ENCODE data around the gene CNTNAP4.

The CNTNAP4 gene

DNA sequence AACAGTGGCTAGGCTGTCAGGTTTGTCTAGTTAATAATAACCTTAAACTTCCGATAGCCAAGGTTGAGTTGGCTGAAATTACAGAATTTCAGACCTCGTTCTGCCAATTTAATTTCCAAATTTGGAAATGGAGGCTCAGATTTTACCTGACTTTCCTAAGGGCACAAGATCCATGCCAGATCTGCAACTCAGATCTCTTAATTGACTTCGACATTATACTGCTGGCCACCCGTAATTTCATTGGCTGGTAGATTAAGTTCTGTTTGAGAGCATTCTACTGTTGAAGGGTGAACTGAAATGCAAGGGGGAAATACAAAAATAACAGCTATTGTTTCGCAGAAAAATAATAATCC is 210.8 kb downstream of the CNTNAP4 start:
- H3K9me3 ChIP-seq (replicated peaks in 1 of 11), result 0 out of 22 replicates have a peak, but pooled peaks cover 0 to 5% (median 0%) of the 10 kb centered on the region in 11 experiments
- no peaks in the 10 kb centered on the region for H3K27me3 ChIP-seq
- H3K36me3 ChIP-seq, result no peaks in the 10 kb centered on the region
- H3K4me1 ChIP-seq, result peaks cover 0 to 2% (median 0%) of the 10 kb centered on the region in 10 experiments; a peak in 1 of 20 replicates
- no peaks in the 10 kb centered on the region for H4K20me1 ChIP-seq
- TF ChIP-seq Cebpa-rat (IDR thresholded peaks at IDR 0.05), result no peak
- H3K9ac ChIP-seq, result no peak overlapping the region
- no peak overlapping the region for H3K4me3 ChIP-seq
- H3K27ac ChIP-seq, result no peak overlapping the region
- H3K4me2 ChIP-seq, result no peak overlapping the region

DNA sequence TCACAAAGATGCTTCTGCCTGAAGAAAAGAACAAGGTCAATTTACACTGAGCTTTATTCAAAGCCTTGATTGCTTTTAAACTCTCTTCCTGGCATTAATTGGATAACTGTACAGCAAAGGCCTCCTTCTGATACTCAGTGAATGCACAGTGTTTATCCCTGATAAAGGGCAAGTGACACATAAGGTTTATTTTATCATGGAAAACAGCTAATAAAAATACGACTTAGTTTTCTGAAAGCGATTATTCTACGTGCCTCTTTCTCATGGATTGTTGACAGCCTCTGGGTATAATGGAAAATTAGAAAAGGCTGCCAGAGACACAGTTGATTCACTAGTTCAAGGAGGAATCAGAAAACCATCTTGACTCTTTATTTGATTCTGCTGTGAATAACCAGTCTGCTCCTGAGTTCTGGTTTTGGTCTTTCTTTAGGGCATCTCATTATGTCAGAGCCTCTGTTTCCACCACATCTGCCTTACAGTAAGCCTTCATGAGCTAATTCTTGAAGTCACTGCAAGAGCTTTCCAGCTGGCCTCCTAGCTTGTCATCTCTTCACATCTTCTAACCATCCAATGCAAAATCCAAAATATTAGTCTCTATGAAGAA is 212.9 kb downstream of the CNTNAP4 start:
- Histone ChIP-seq H3K9ac (no peak overlapping the region), H3K9me3 (replicated peaks in 1 of 11) (0 out of 22 replicates have a peak, but pooled peaks cover 0 to 5% (median 0%) of the 10 kb centered on the region in 11 experiments), H3K4me3 (no peak overlapping the region), H3K4me1 (peaks cover 0 to 4% (median 0%) of the 10 kb centered on the region in 10 experiments; a peak in 1 of 20 replicates), H3K4me2 (no peak overlapping the region), H3K27me3 (no peaks in the 10 kb centered on the region), H4K20me1 (no peaks in the 10 kb centered on the region), H3K27ac (no peak overlapping the region), H3K36me3 (no peaks in the 10 kb centered on the region)
- TF ChIP-seq Cebpa-rat (IDR thresholded peaks at IDR 0.05), result no peak

DNA sequence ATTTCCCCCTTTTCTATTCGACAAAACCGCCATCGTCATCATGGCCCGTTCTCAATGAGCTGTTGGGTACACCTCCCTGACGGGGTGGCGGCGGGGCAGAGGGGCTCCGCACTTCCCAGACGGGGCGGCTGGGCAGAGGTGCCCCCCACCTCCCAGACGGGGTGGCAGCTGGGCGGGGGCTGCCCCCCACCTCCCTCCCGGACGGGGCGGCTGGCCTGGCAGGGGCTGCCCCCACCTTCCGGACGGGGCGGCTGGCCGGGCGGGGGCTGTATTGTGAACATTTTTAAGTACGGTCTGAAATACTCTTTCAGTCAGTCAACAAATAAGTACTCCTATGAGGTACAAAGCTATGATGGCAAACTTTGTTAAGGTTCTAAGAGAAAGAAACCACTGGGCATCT is 222.8 kb downstream of the CNTNAP4 start:
- H3K4me2 ChIP-seq, result no peak overlapping the region
- no peaks in the 10 kb centered on the region for H3K4me1 ChIP-seq
- H3K27me3 ChIP-seq, result no peaks in the 10 kb centered on the region
- TF ChIP-seq Cebpa-rat (IDR thresholded peaks at IDR 0.05), result no peak
- H3K4me3 ChIP-seq, result no peak overlapping the region
- no peaks in the 10 kb centered on the region for H3K9me3 ChIP-seq (replicated peaks in 1 of 11)
- H3K9ac ChIP-seq, result no peak overlapping the region
- H4K20me1 ChIP-seq, result no peaks in the 10 kb centered on the region
- H3K36me3 ChIP-seq, result no peaks in the 10 kb centered on the region
- no peak overlapping the region for H3K27ac ChIP-seq

DNA sequence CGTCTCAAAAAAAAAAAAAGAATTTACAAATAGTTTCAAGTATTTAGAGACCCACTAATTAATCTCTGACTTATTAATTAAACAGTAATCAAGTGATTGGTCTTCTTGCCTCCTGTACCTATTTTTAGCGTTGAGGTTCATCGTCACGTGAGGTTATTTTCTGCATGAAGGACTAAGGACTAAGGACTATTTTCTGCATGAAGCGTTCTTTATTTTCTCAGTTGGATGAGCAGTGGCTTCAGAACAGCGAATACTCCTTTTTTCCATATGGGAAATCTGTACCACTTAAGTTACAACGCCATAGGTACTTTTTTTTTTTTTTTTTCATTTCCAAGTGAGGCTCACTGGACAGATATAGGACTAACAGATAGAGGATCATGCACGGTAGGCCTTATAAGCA is 224.9 kb downstream of the CNTNAP4 start:
- Histone ChIP-seq H3K27me3 (no peaks in the 10 kb centered on the region), H3K4me1 (no peaks in the 10 kb centered on the region)

DNA sequence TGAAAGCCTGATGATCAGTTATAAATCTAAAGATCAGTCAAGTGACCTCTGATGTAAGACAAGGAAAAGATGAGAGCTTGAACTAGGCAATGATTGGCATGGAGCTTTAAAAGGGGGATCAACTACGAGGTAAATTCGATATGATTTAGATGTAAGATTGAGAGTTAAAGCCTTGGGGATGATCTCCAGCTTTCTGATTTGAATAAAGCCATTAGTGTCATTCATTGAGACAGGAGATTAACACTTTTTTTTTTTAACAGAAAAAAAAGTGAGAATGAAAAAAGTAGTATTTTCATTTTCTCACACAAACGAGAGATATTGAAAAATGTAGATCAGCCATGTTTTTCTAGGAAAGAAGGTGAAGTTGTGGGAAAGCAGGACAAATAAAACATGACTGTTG is 225.4 kb downstream of the CNTNAP4 start:
- no peaks in the 10 kb centered on the region for H3K36me3 ChIP-seq
- H4K20me1 ChIP-seq, result no peaks in the 10 kb centered on the region
- H3K27ac ChIP-seq, result no peak overlapping the region
- H3K4me3 ChIP-seq, result no peak overlapping the region
- H3K27me3 ChIP-seq, result no peaks in the 10 kb centered on the region
- no peak overlapping the region for H3K4me2 ChIP-seq
- TF ChIP-seq Cebpa-rat (IDR thresholded peaks at IDR 0.05), result no peak
- no peak overlapping the region for H3K9ac ChIP-seq
- H3K4me1 ChIP-seq, result no peaks in the 10 kb centered on the region
- no peaks in the 10 kb centered on the region for H3K9me3 ChIP-seq (replicated peaks in 1 of 11)

More for the DNA sequence above, 224.9 kb downstream of the CNTNAP4 start:
- no peak for TF ChIP-seq Cebpa-rat (IDR thresholded peaks at IDR 0.05)
- Histone ChIP-seq H4K20me1 (no peaks in the 10 kb centered on the region), H3K9ac (no peak overlapping the region), H3K4me3 (no peak overlapping the region), H3K36me3 (no peaks in the 10 kb centered on the region), H3K27ac (no peak overlapping the region), H3K9me3 (replicated peaks in 1 of 11) (no peaks in the 10 kb centered on the region), H3K4me2 (no peak overlapping the region)

DNA sequence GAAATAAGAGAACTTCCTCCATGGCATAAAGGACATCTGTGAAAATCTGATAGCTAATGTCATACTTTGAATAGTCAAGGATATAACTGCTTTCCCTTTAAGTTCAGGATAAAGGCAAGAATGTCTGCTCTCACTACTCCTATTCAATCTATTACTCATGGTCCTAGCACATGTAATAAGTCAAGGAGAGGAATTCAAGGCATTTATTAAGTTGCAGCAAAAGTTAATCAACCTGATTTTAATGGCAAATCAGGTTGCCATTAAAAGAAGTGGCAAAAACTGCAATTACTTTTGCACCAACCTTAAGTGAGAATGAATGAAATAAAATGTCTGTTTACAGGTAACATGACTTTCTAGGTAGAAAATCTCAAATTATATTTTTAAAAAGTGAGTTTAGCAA is 225.9 kb downstream of the CNTNAP4 start:
- no peak for TF ChIP-seq Cebpa-rat (IDR thresholded peaks at IDR 0.05)
- Histone ChIP-seq H3K27ac (no peak overlapping the region), H3K27me3 (no peaks in the 10 kb centered on the region), H3K36me3 (no peaks in the 10 kb centered on the region), H3K4me1 (no peaks in the 10 kb centered on the region), H3K4me3 (no peak overlapping the region), H3K9ac (no peak overlapping the region), H4K20me1 (no peaks in the 10 kb centered on the region), H3K4me2 (no peak overlapping the region), H3K9me3 (replicated peaks in 1 of 11) (no peaks in the 10 kb centered on the region)

DNA sequence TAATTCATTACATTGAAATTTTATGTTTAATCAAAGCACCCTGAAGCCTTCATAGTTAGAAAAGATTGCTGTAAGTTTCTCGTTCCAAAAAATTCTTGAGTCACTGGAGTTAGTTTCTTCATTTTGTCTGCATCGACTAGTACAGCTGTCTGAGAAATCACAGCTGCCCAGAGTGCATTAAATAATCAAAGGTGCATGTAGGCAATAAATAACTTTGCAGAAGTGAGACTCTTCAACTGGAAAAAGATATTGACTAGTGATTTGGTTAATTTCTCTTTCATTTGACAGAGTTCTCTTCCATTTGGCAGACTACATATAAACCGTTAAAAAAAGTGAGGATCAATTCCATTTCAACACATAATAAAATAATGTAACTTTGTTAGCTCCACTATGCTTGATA is 234.0 kb downstream of the CNTNAP4 start:
- Histone ChIP-seq H3K4me2 (no peak overlapping the region), H3K4me1 (peaks cover 0 to 9% (median 0%) of the 10 kb centered on the region in 10 experiments; a peak in 1 of 20 replicates), H3K27ac (no peak overlapping the region), H3K9ac (no peak overlapping the region), H4K20me1 (no peaks in the 10 kb centered on the region), H3K4me3 (no peak overlapping the region), H3K27me3 (no peaks in the 10 kb centered on the region), H3K36me3 (no peaks in the 10 kb centered on the region), H3K9me3 (replicated peaks in 1 of 11) (no peaks in the 10 kb centered on the region)
- no peak for TF ChIP-seq Cebpa-rat (IDR thresholded peaks at IDR 0.05)

DNA sequence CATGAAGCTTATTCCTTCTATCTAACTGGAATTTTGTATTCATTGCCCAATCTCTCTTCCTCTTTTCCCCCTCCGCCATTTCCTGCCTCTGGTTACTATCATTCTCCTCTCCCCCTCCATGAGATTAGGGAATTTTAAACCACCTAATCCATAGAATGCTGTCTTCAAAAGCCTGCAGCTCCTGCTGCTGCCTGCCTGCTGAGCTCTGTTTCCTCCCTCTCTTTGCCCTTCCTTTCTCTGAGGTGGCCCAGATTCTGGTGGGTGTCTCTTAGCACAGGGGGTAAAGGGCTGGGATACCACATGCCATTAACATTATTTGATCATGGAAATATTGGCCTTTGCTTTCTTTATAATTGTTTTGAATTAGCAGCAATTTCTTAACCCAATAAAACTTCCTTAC is 241.6 kb downstream of the CNTNAP4 start:
- no peak overlapping the region for H3K9ac ChIP-seq
- no peak overlapping the region for H3K27ac ChIP-seq
- TF ChIP-seq Cebpa-rat (IDR thresholded peaks at IDR 0.05), result no peak
- H3K9me3 ChIP-seq (replicated peaks in 1 of 11), result no peaks in the 10 kb centered on the region
- no peak overlapping the region for H3K4me2 ChIP-seq
- H3K36me3 ChIP-seq, result no peaks in the 10 kb centered on the region
- H3K27me3 ChIP-seq, result no peaks in the 10 kb centered on the region
- H3K4me1 ChIP-seq, result no peaks in the 10 kb centered on the region
- H4K20me1 ChIP-seq, result no peaks in the 10 kb centered on the region
- no peak overlapping the region for H3K4me3 ChIP-seq

DNA sequence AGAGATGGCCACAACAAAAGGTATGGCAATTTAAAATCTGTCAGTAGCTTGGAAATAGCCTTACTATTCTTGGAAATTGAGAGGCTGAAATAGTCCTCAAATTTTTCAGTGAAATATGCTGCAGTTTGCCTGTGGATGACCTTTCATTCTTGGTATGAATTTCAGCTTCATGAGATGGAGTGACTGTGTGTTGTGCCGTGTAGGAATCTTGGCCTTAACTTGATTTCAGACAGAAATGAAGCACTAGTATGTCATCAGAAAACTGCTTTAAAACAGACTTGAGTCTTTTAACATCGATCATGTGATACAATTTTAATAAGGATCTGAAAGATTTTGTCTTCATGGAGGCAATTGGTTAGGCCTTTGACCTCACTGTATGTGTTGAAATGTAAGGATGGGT is 247.2 kb downstream of the CNTNAP4 start:
- H3K27ac ChIP-seq, result no peak overlapping the region
- H3K36me3 ChIP-seq, result no peaks in the 10 kb centered on the region
- TF ChIP-seq Cebpa-rat (IDR thresholded peaks at IDR 0.05), result no peak
- H3K9me3 ChIP-seq (replicated peaks in 1 of 11), result no peaks in the 10 kb centered on the region
- no peaks in the 10 kb centered on the region for H4K20me1 ChIP-seq
- H3K4me3 ChIP-seq, result no peak overlapping the region
- no peaks in the 10 kb centered on the region for H3K4me1 ChIP-seq
- no peak overlapping the region for H3K9ac ChIP-seq
- no peaks in the 10 kb centered on the region for H3K27me3 ChIP-seq
- no peak overlapping the region for H3K4me2 ChIP-seq

DNA sequence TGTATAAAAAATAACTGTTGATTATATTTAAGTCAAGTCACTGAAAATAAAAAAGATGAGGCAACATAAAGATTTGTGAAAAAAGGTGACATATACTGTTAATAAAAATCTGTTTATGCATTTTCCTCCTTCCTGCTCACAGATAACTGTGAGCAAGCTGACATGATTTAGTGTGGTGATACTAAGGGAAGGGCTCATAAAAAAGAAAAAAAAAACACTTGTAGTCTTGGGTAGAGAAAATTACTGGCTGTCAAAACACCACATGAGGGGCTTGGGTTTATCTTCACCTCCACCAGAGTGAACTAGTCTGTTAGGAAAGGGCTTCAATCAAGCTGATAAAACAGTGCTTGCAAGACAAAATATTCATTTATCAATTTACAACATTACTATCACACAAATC is 247.6 kb downstream of the CNTNAP4 start:
- Histone ChIP-seq H3K27me3 (no peaks in the 10 kb centered on the region), H4K20me1 (no peaks in the 10 kb centered on the region), H3K36me3 (no peaks in the 10 kb centered on the region), H3K4me2 (no peak overlapping the region), H3K9me3 (replicated peaks in 1 of 11) (no peaks in the 10 kb centered on the region), H3K4me3 (no peak overlapping the region), H3K27ac (no peak overlapping the region), H3K4me1 (no peaks in the 10 kb centered on the region), H3K9ac (no peak overlapping the region)
- TF ChIP-seq Cebpa-rat (IDR thresholded peaks at IDR 0.05), result no peak
